ENCODE results near the gene DDX1. TPM values are rescaled to one million over a fixed set of nuclear protein-coding genes. Genes with fewer than 3 reads are reported as not detected.

DDX1 gene
- total and polyA plus RNA-seq, 7 donors = 116 to 166 (median 132) TPM

DNA sequence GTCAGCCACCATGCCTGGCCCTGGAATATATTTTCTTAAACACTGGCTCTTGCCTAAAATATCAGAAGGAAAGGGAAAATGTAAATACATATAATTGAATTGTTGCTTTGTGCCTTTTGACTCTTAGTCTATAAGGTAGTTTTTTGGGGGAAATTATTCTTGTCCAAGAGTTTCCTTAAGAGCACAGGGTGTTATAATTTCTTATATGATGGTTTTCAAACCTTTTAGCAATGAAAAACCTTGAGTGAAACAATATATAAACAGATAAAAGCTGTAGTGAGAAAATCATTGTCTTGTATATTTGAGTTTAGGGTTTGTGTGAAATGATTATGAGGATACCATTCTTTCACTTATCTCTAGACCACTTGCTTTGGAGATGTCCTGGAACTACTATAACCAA is 40.2 kb downstream of the DDX1 start:
- TF ChIP-seq, protein P1, sequence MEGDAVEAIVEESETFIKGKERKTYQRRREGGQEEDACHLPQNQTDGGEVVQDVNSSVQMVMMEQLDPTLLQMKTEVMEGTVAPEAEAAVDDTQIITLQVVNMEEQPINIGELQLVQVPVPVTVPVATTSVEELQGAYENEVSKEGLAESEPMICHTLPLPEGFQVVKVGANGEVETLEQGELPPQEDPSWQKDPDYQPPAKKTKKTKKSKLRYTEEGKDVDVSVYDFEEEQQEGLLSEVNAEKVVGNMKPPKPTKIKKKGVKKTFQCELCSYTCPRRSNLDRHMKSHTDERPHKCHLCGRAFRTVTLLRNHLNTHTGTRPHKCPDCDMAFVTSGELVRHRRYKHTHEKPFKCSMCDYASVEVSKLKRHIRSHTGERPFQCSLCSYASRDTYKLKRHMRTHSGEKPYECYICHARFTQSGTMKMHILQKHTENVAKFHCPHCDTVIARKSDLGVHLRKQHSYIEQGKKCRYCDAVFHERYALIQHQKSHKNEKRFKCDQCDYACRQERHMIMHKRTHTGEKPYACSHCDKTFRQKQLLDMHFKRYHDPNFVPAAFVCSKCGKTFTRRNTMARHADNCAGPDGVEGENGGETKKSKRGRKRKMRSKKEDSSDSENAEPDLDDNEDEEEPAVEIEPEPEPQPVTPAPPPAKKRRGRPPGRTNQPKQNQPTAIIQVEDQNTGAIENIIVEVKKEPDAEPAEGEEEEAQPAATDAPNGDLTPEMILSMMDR (IDR thresholded peaks at IDR 0.05) = no peak
- no peak for ATAC-seq

GRCh38 chr2:15633043-15633970 is 41.6 kb downstream of the DDX1 start:
- no peak overlapping the region for H3K4me3 ChIP-seq
- TF ChIP-seq, protein P1 (IDR thresholded peaks at IDR 0.05) = no peak
- 86 to 95% (median 94%) methylated on average over 4 of the region's 4 CpGs for WGBS, 3 donors
- intact Hi-C loops (cut with DNase I) = loop anchor here (5.0 to 10.0 kb wide), 4 partner anchors 36 to 971 kb away; no protein-coding TSS in a partner anchor
- H3K4me1 ChIP-seq = peaks cover 8% of the 10 kb centered on the region
- DNase-seq = no peak
- no peaks in the 10 kb centered on the region for H3K27me3 ChIP-seq (ENCODE audit: insufficient read depth in 3 of 3, low read length in 2 of 3)
- H3K9me3 ChIP-seq = no peaks in the 10 kb centered on the region
- H3K27ac ChIP-seq = no peak overlapping the region
- ATAC-seq = no peak
- peaks cover 5 to 84% of the 10 kb centered on the region in 2 donors for H3K36me3 ChIP-seq (ENCODE audit: insufficient read depth in 1 of 2, low read depth in 1 of 2)

More for the DNA sequence above, 40.2 kb downstream of the DDX1 start:
- Histone ChIP-seq H3K4me3 (no peak overlapping the region), H3K27me3 (ENCODE audit: insufficient read depth in 3 of 3, low read length in 2 of 3) (no peaks in the 10 kb centered on the region), H3K9me3 (no peaks in the 10 kb centered on the region), H3K36me3 (ENCODE audit: insufficient read depth in 1 of 2, low read depth in 1 of 2) (peaks cover 5 to 99% of the 10 kb centered on the region in 2 donors), H3K27ac (no peak overlapping the region), H3K4me1 (no peaks in the 10 kb centered on the region)
- DNase-seq = no peak
- intact Hi-C loops (cut with DNase I) = loop anchor here (5.0 to 10.0 kb wide), 4 partner anchors 35 to 973 kb away; no protein-coding TSS in a partner anchor

GRCh38 chr2:15633971-15634346 is 42.3 kb downstream of the DDX1 start:
- TF ChIP-seq, protein P1 (IDR thresholded peaks at IDR 0.05) = no peak
- Histone ChIP-seq H3K27ac (no peak overlapping the region), H3K36me3 (ENCODE audit: insufficient read depth in 1 of 2, low read depth in 1 of 2) (peaks cover 5 to 78% of the 10 kb centered on the region in 2 donors), H3K4me1 (peaks cover 8% of the 10 kb centered on the region), H3K27me3 (ENCODE audit: insufficient read depth in 3 of 3, low read length in 2 of 3) (no peaks in the 10 kb centered on the region), H3K9me3 (no peaks in the 10 kb centered on the region), H3K4me3 (no peak overlapping the region)
- ATAC-seq (no peak), DNase-seq (no peak)
- 74 to 81% (median 74%) methylated on average over 3 of the region's 3 CpGs for WGBS, 3 donors
- intact Hi-C loops (cut with DNase I) = loop anchor here (5.0 to 10.0 kb wide), 4 partner anchors 37 to 971 kb away; no protein-coding TSS in a partner anchor

DNA sequence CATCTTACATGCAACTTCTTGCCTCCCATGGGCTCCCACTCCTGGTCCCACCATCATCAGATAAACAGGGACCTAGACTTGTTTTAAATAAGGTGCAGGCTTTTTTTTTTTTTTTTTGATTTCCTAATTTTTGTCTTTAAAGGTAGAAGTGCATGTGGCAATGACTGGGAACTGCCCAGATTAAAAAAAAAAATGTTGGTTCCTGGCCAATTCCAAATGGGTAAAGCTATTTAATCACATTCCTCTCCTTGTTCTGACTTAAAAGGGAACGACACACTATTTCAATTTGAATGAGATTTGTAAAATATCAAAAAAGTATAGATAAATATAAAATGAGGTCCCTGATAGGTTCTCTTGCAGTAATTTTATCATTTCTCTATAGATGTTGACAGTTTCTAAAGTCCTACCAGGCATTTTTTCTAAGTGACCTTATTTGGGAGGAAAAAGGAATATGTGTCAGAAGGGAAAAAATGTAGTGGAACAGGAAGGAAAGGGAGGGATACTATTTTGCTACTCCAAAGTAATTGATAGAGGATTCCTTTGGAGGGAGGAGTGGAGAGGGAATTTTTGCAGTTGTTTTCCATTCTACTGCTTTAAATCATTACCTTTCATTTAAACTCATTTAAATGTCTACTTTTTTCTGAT is 43.3 kb downstream of the DDX1 start:
- Histone ChIP-seq H3K27me3 (ENCODE audit: insufficient read depth in 3 of 3, low read length in 2 of 3) (no peaks in the 10 kb centered on the region), H3K36me3 (ENCODE audit: insufficient read depth in 1 of 2, low read depth in 1 of 2) (peaks cover 5 to 68% of the 10 kb centered on the region in 2 donors), H3K4me3 (no peak overlapping the region), H3K4me1 (peaks cover 9% of the 10 kb centered on the region), H3K27ac (no peak overlapping the region), H3K9me3 (no peaks in the 10 kb centered on the region)
- ATAC-seq (no peak), DNase-seq (no peak)
- intact Hi-C loops (cut with DNase I) = loop anchor here (5.0 to 10.0 kb wide), 7 partner anchors 38 to 970 kb away; partner anchors contain the start of gene MYCN (in 1 of the 2)
- WGBS, 3 donors = 36 to 56% (median 47%) methylated on average over 1 of the region's 1 CpG
- TF ChIP-seq, protein P1 (IDR thresholded peaks at IDR 0.05) = no peak

Measured in psoas muscle (tissue), 8 donors.